ENCODE measurements around the gene PRPSAP2. TPM values are rescaled to one million over a fixed set of nuclear protein-coding genes. Genes with fewer than 3 reads are reported as not detected.
A peak's percentile ranks its signal among the peaks of the same experiment; 100 is the strongest.

PRPSAP2 gene
- polyA plus RNA-seq, 1 donor from 2014 or later: 358 TPM

- TF ChIP-seq TAF1 (IDR thresholded peaks at IDR 0.05; ENCODE audit: low read depth): no peak
- no peak for TF ChIP-seq MXI1 (conservative IDR thresholded peaks at IDR 0.05; ENCODE audit: poor library complexity, severe bottlenecking)
- TF ChIP-seq CTCF (IDR thresholded peaks at IDR 0.05; ENCODE audit: poor library complexity, severe bottlenecking): no peak
- no peak for TF ChIP-seq RAD21 (conservative IDR thresholded peaks at IDR 0.05)
- no peak for TF ChIP-seq EP300 (conservative IDR thresholded peaks at IDR 0.05; ENCODE audit: poor library complexity, severe bottlenecking)
- TF ChIP-seq, protein P1, sequence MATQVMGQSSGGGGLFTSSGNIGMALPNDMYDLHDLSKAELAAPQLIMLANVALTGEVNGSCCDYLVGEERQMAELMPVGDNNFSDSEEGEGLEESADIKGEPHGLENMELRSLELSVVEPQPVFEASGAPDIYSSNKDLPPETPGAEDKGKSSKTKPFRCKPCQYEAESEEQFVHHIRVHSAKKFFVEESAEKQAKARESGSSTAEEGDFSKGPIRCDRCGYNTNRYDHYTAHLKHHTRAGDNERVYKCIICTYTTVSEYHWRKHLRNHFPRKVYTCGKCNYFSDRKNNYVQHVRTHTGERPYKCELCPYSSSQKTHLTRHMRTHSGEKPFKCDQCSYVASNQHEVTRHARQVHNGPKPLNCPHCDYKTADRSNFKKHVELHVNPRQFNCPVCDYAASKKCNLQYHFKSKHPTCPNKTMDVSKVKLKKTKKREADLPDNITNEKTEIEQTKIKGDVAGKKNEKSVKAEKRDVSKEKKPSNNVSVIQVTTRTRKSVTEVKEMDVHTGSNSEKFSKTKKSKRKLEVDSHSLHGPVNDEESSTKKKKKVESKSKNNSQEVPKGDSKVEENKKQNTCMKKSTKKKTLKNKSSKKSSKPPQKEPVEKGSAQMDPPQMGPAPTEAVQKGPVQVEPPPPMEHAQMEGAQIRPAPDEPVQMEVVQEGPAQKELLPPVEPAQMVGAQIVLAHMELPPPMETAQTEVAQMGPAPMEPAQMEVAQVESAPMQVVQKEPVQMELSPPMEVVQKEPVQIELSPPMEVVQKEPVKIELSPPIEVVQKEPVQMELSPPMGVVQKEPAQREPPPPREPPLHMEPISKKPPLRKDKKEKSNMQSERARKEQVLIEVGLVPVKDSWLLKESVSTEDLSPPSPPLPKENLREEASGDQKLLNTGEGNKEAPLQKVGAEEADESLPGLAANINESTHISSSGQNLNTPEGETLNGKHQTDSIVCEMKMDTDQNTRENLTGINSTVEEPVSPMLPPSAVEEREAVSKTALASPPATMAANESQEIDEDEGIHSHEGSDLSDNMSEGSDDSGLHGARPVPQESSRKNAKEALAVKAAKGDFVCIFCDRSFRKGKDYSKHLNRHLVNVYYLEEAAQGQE (IDR thresholded peaks at IDR 0.05; ENCODE audit: borderline replicate concordance): no peak
- Histone ChIP-seq H3K27ac (ENCODE audit: low read length) (peak overlapping the region; percentile 90), H3K79me2 (replicated peaks; ENCODE audit: insufficient read depth, low read length) (peaks cover 45% of the 10 kb centered on the region)
These were observed 1.3 kb downstream of the PRPSAP2 start for GRCh38 chr17:18859256-18859655.

GRCh38 chr17:18860161-18860972 lies 2.4 kb downstream of the PRPSAP2 start:
- Histone ChIP-seq H3K9ac (ENCODE audit: low read length) (no peak overlapping the region), H3K4me3 (ENCODE audit: low read length) (peak overlapping the region; percentile 73), H4K20me1 (ENCODE audit: insufficient read depth) (no peaks in the 10 kb centered on the region), H3K9me2 (ENCODE audit: insufficient read depth, low read length) (no peaks in the 10 kb centered on the region), H3K27ac (ENCODE audit: low read length) (no peak overlapping the region), H3K9me3 (ENCODE audit: low read length) (no peaks in the 10 kb centered on the region), H2AFZ (ENCODE audit: low read depth, low read length) (no peak overlapping the region), H3K27me3 (ENCODE audit: insufficient read depth, low read depth, low read length) (no peaks in the 10 kb centered on the region), H3K4me2 (ENCODE audit: low read length) (no peak overlapping the region), H3K79me2 (replicated peaks; ENCODE audit: insufficient read depth, low read length) (peaks cover 50% of the 10 kb centered on the region), H3K36me3 (ENCODE audit: insufficient read depth, low read length) (no peaks in the 10 kb centered on the region), H3F3A (ENCODE audit: insufficient read depth, low read length, poor library complexity, severe bottlenecking) (peaks cover 5% of the 10 kb centered on the region)
- TF ChIP-seq EZH2 (IDR thresholded peaks at IDR 0.05; ENCODE audit: borderline replicate concordance, insufficient read depth, low read length, poor library complexity, severe bottlenecking) (no peak), POLR2AphosphoS5 (IDR thresholded peaks at IDR 0.05) (no peak), SMC3 (conservative IDR thresholded peaks at IDR 0.05; ENCODE audit: poor library complexity) (no peak), RAD21 (conservative IDR thresholded peaks at IDR 0.05) (no peak), EP300 (conservative IDR thresholded peaks at IDR 0.05; ENCODE audit: poor library complexity, severe bottlenecking) (no peak), CTCF (IDR thresholded peaks at IDR 0.05; ENCODE audit: poor library complexity, severe bottlenecking) (no peak), MXI1 (conservative IDR thresholded peaks at IDR 0.05; ENCODE audit: poor library complexity, severe bottlenecking) (no peak), TAF1 (IDR thresholded peaks at IDR 0.05; ENCODE audit: low read depth) (no peak)
- TF ChIP-seq, protein P1 (IDR thresholded peaks at IDR 0.05; ENCODE audit: borderline replicate concordance): no peak

More at GRCh38 chr17:18859256-18859655, 1.3 kb downstream of the PRPSAP2 start:
- Histone ChIP-seq H3K27me3 (ENCODE audit: insufficient read depth, low read depth, low read length) (no peaks in the 10 kb centered on the region), H3K9me3 (ENCODE audit: low read length) (no peaks in the 10 kb centered on the region), H4K20me1 (ENCODE audit: insufficient read depth) (no peaks in the 10 kb centered on the region), H3K36me3 (ENCODE audit: insufficient read depth, low read length) (no peaks in the 10 kb centered on the region), H2AFZ (ENCODE audit: low read depth, low read length) (no peak overlapping the region), H3K4me2 (ENCODE audit: low read length) (peak overlapping the region; percentile 82), H3F3A (ENCODE audit: insufficient read depth, low read length, poor library complexity, severe bottlenecking) (peaks cover 5% of the 10 kb centered on the region), H3K4me3 (ENCODE audit: low read length) (peak overlapping the region; percentile 73), H3K9me2 (ENCODE audit: insufficient read depth, low read length) (no peaks in the 10 kb centered on the region), H3K9ac (ENCODE audit: low read length) (peak overlapping the region; percentile 94)

All from neural cell (in vitro differentiated cells).